Inflammatory macrophage (primary cell): ENCODE results near the gene RASSF5.
"Not testable (repeated sequence)": the region's sequence is repeated elsewhere in the genome, so short reads cannot be mapped to it uniquely, and the experiment has no call there.

ENCODE experiments used
- DNase-seq, 2 donors: peaks; one replicate each; pipeline ENCODE4 v3.0.0-alpha.2; 2020 to 2022

Gene RASSF5

GRCh38 chr1:206573319-206573718, 66.0 kb downstream of the RASSF5 start:
- DNase-seq: peak; percentile 60 to 77

GRCh38 chr1:206573762-206574161, 66.4 kb downstream of the RASSF5 start:
- DNase-seq: no peak

- peak; percentile 93 to 97 for DNase-seq
These were observed 68.0 kb downstream of the RASSF5 start for GRCh38 chr1:206575165-206575893.

- DNase-seq: no peak
These were observed 68.8 kb downstream of the RASSF5 start for GRCh38 chr1:206575894-206576737.

GRCh38 chr1:206577626-206578025, 70.3 kb downstream of the RASSF5 start:
- DNase-seq: peak; percentile 45 to 53

- no peak for DNase-seq
These were observed 71.0 kb downstream of the RASSF5 start for GRCh38 chr1:206578068-206578977.

- no peak for DNase-seq
These were observed 71.6 kb downstream of the RASSF5 start for GRCh38 chr1:206578978-206579374.

GRCh38 chr1:206579747-206580437, 72.6 kb downstream of the RASSF5 start:
- peak; percentile 96 to 97 for DNase-seq

- no peak for DNase-seq
These were observed 73.2 kb downstream of the RASSF5 start for GRCh38 chr1:206580438-206581113.

- not testable (repeated sequence) for DNase-seq
These were observed 73.8 kb downstream of the RASSF5 start for GRCh38 chr1:206581114-206581497.

GRCh38 chr1:206581571-206581981, 74.2 kb downstream of the RASSF5 start:
- DNase-seq: peak; percentile 72 to 93

GRCh38 chr1:206582537-206582936, 75.2 kb downstream of the RASSF5 start:
- DNase-seq: no peak

- peak; percentile 41 to 62 for DNase-seq
These were observed 75.8 kb downstream of the RASSF5 start for GRCh38 chr1:206582971-206583706.

- DNase-seq: peak; percentile 80 to 81
These were observed 76.6 kb downstream of the RASSF5 start for GRCh38 chr1:206583707-206584648.

- DNase-seq: no peak
These were observed 77.4 kb downstream of the RASSF5 start for GRCh38 chr1:206584683-206585082.

GRCh38 chr1:206586501-206587445, 79.4 kb downstream of the RASSF5 start:
- no peak for DNase-seq

- no peak for DNase-seq
These were observed 80.6 kb downstream of the RASSF5 start for GRCh38 chr1:206587904-206588303.

GRCh38 chr1:206588492-206588891, 81.2 kb downstream of the RASSF5 start:
- DNase-seq: no peak
